GM23338 (cell line): ENCODE measurements around the gene GNPDA2. TPM values are rescaled to one million over a fixed set of nuclear protein-coding genes. Genes with fewer than 3 reads are reported as not detected.

Experiments used
- ATAC-seq: fragments of 200-7000 bp; cut with Tn5 transposase; 3 replicates; pipeline ENCODE4 v1.9.1; 2020
- DNase-seq: peaks from one replicate; pipeline ENCODE4 v3.0.0-alpha.2; 2015; ENCODE audit warnings: low spot score
- H2AFZ ChIP-seq: fragments of 200-600 bp; sonication (generic); 2 replicates; pipeline ENCODE4 v1.8.0; 2016; ENCODE audit warnings: antibody characterized with exemption, mild to moderate bottlenecking, moderate library complexity
- H3F3A ChIP-seq: fragments of 200-600 bp; sonication (generic); replicated peaks from 2 replicates; pipeline ENCODE4 v1.8.0; 2017; ENCODE audit warnings: antibody characterized with exemption, mixed run types, low read depth
- H3K27ac ChIP-seq: fragments of 200-600 bp; sonication (generic); 2 replicates; pipeline ENCODE4 v1.6.1; 2016; ENCODE audit warnings: low read depth
- H3K27me3 ChIP-seq: fragments of 200-600 bp; sonication (generic); 2 replicates; pipeline ENCODE4 v1.8.0; 2016; ENCODE audit warnings: mild to moderate bottlenecking, mixed run types, moderate library complexity; ENCODE audit not compliant: insufficient read depth
- H3K36me3 ChIP-seq: fragments of 200-600 bp; sonication (generic); 2 replicates; pipeline ENCODE4 v1.8.0; 2016; ENCODE audit warnings: mild to moderate bottlenecking; ENCODE audit not compliant: insufficient read depth
- H3K4me1 ChIP-seq: fragments of 200-600 bp; sonication (generic); 2 replicates; pipeline ENCODE4 v1.8.0; 2016; ENCODE audit warnings: mild to moderate bottlenecking, moderate library complexity; ENCODE audit not compliant: insufficient read depth
- H3K4me2 ChIP-seq: fragments of 200-600 bp; sonication (generic); 2 replicates; pipeline ENCODE4 v1.7.1; 2017; ENCODE audit warnings: mixed run types
- H3K4me3 ChIP-seq: fragments of 200-600 bp; sonication (generic); 2 replicates; pipeline ENCODE4 v1.6.1; 2016; ENCODE audit warnings: mixed run types
- H3K79me2 ChIP-seq: fragments of 200-600 bp; sonication (generic); replicated peaks from 2 replicates; pipeline ENCODE4 v1.8.0; 2017; ENCODE audit warnings: mild to moderate bottlenecking; ENCODE audit not compliant: insufficient read depth
- H3K9me2 ChIP-seq: fragments of 200-600 bp; sonication (generic); 2 replicates; pipeline ENCODE4 v1.8.0; 2017; ENCODE audit not compliant: insufficient read depth
- H4K20me1 ChIP-seq: fragments of 200-600 bp; sonication (generic); replicated peaks from 2 replicates; pipeline ENCODE4 v1.8.0; 2017; ENCODE audit warnings: mild to moderate bottlenecking; ENCODE audit not compliant: insufficient read depth
- H3K27ac Mint-ChIP-seq: 2 replicates; pipeline ENCODE4 v1.8.0; 2020; ENCODE audit warnings: inconsistent platforms, mild to moderate bottlenecking, moderate library complexity, mixed read lengths
- H3K27me3 Mint-ChIP-seq: 3 replicates; pipeline ENCODE4 v1.8.0; 2022; ENCODE audit warnings: low read depth, mild to moderate bottlenecking, moderate library complexity, mixed read lengths, inconsistent platforms; ENCODE audit not compliant: insufficient read depth, poor library complexity
- H3K36me3 Mint-ChIP-seq: 3 replicates; pipeline ENCODE4 v1.8.0; 2021; ENCODE audit warnings: low read depth, mild to moderate bottlenecking, inconsistent platforms, moderate library complexity, mixed read lengths
- H3K4me1 Mint-ChIP-seq: 3 replicates; pipeline ENCODE4 v1.8.0; 2020; ENCODE audit warnings: mild to moderate bottlenecking, inconsistent platforms, mixed read lengths
- H3K4me3 Mint-ChIP-seq: 3 replicates; pipeline ENCODE4 v1.8.0; 2021; ENCODE audit warnings: moderate library complexity, mild to moderate bottlenecking, inconsistent platforms, mixed read lengths
- H3K9me3 Mint-ChIP-seq: 3 replicates; pipeline ENCODE4 v1.8.0; 2020; ENCODE audit warnings: moderate library complexity, mild to moderate bottlenecking, inconsistent platforms, mixed read lengths
- CREB1 ChIP-seq: fragments of 250-450 bp; sonication (Bioruptor Pico); IDR thresholded peaks from 2 replicates; pipeline ENCODE4 v1.5.0; 2020; ENCODE audit warnings: low read depth, mild to moderate bottlenecking, moderate library complexity
- CTCF ChIP-seq, 2 experiments: fragments of 200-600 bp in 1 of 2; sonication (generic) in 1 of 2; conservative IDR thresholded peaks; 2 replicates each; pipeline versions ENCODE4 v1.5.1 to v1.6.1; 2016 to 2017; ENCODE audit warnings: antibody characterized with exemption in 2 of 2, low read depth in 2 of 2, mild to moderate bottlenecking in 2 of 2, moderate library complexity in 1 of 2
- EZH2 ChIP-seq: fragments of 200-600 bp; sonication (generic); IDR thresholded peaks from one replicate; pipeline ENCODE4 v1.8.0; 2017; ENCODE audit warnings: antibody characterized with exemption, mild to moderate bottlenecking, low read depth; ENCODE audit not compliant: unreplicated experiment
- EZH2phosphoT487 ChIP-seq: fragments of 200-600 bp; sonication (generic); IDR thresholded peaks from one replicate; pipeline ENCODE4 v1.8.1; 2018; ENCODE audit warnings: antibody characterized with exemption; ENCODE audit not compliant: unreplicated experiment
- JUNB ChIP-seq: IDR thresholded peaks from one replicate; pipeline ENCODE4 v1.6.1; 2016; ENCODE audit warnings: antibody characterized with exemption; ENCODE audit not compliant: unreplicated experiment
- NANOG ChIP-seq: IDR thresholded peaks from 2 replicates; pipeline ENCODE4 v1.6.1; 2016; ENCODE audit warnings: antibody characterized with exemption, borderline replicate concordance
- POLR2AphosphoS5 ChIP-seq: IDR thresholded peaks from 2 replicates; pipeline ENCODE4 v1.6.1; 2016; ENCODE audit warnings: antibody characterized with exemption, low read depth
- REST ChIP-seq: IDR thresholded peaks from one replicate; pipeline ENCODE4 v1.6.1; 2018; ENCODE audit warnings: antibody characterized with exemption; ENCODE audit not compliant: unreplicated experiment
- STAT1 ChIP-seq: IDR thresholded peaks from one replicate; pipeline ENCODE4 v1.6.1; 2016; ENCODE audit warnings: antibody characterized with exemption; ENCODE audit not compliant: unreplicated experiment
- ZNF114 ChIP-seq: fragments of 250-450 bp; sonication (Bioruptor Pico); IDR thresholded peaks from 2 replicates; pipeline ENCODE4 v1.5.0; 2020; ENCODE audit warnings: mild to moderate bottlenecking, moderate library complexity
- ZNF331 ChIP-seq: fragments of 250-450 bp; sonication (Bioruptor Pico); IDR thresholded peaks from 2 replicates; pipeline ENCODE4 v1.5.0; 2020; ENCODE audit warnings: low read depth, mild to moderate bottlenecking, moderate library complexity
- ZNF462 ChIP-seq: fragments of 250-450 bp; sonication (Bioruptor Pico); IDR thresholded peaks from 2 replicates; pipeline ENCODE4 v1.5.0; 2020; ENCODE audit warnings: mild to moderate bottlenecking, moderate library complexity
- polyA plus RNA-seq: library from polyadenylated mRNA; unstranded; fragments of >200 nt; fragmentation: Nextera tagmentation; extraction: Ambion mirVana; gene quantifications from 2 replicates; pipeline ENCODE4 v1.2.1, GENCODE V29; 2016
- total RNA-seq: library from RNA; depleted of rRNA; stranded (reverse); fragments of >200 nt; shearing (Covaris generic); gene quantifications from 2 replicates; pipeline ENCODE4 v1.2.3, GENCODE V29; 2014
- TF ChIP-seq, protein P1 (sequence below): IDR thresholded peaks from 2 replicates; pipeline ENCODE4 v1.6.1; 2016; ENCODE audit warnings: antibody characterized with exemption

Gene GNPDA2
- total and polyA plus RNA-seq, 2 experiments from 2014 or later, result 6.4 to 7.7 TPM

- H3K4me3 Mint-ChIP-seq, result no peak overlapping the region
- Histone ChIP-seq H3K27me3 (no peaks in the 10 kb centered on the region), H3K4me2 (no peak overlapping the region), H3K27ac (no peak overlapping the region), H3F3A (no peaks in the 10 kb centered on the region), H3K9me2 (no peaks in the 10 kb centered on the region), H3K4me1 (no peaks in the 10 kb centered on the region), H2AFZ (no peak overlapping the region), H4K20me1 (no peaks in the 10 kb centered on the region), H3K4me3 (no peak overlapping the region), H3K36me3 (peaks cover 8% of the 10 kb centered on the region; the same call in 1 of the 2 replicates), H3K79me2 (no peaks in the 10 kb centered on the region)
- no peak for TF ChIP-seq ZNF114
- TF ChIP-seq STAT1, result no peak
- TF ChIP-seq, protein P1, sequence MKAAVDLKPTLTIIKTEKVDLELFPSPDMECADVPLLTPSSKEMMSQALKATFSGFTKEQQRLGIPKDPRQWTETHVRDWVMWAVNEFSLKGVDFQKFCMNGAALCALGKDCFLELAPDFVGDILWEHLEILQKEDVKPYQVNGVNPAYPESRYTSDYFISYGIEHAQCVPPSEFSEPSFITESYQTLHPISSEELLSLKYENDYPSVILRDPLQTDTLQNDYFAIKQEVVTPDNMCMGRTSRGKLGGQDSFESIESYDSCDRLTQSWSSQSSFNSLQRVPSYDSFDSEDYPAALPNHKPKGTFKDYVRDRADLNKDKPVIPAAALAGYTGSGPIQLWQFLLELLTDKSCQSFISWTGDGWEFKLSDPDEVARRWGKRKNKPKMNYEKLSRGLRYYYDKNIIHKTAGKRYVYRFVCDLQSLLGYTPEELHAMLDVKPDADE, result no peak
- TF ChIP-seq ZNF331 (CRISPR knock-in tag), result no peak
- TF ChIP-seq NANOG, result no peak
- TF ChIP-seq CREB1 (CRISPR knock-in tag), result no peak
- no peak for TF ChIP-seq CTCF (conservative IDR thresholded peaks at IDR 0.05; ENCODE audit: low read depth in 2 of 2)
- TF ChIP-seq REST, result no peak
- no peak for TF ChIP-seq JUNB
- no peak for TF ChIP-seq EZH2phosphoT487
- no peak for TF ChIP-seq POLR2AphosphoS5
- TF ChIP-seq EZH2, result no peak
- TF ChIP-seq ZNF462 (CRISPR knock-in tag), result no peak
- peaks cover 46% of the 10 kb centered on the region; the same call in 2 of the 3 replicates for H3K36me3 Mint-ChIP-seq
- peaks cover 5% of the 10 kb centered on the region for H3K27me3 Mint-ChIP-seq
- H3K4me1 Mint-ChIP-seq, result peaks cover 5% of the 10 kb centered on the region
- ATAC-seq (no peak), DNase-seq (no peak)
- peak overlapping the region; percentile 67; the same call in 1 of the 2 replicates for H3K27ac Mint-ChIP-seq
- no peaks in the 10 kb centered on the region for H3K9me3 Mint-ChIP-seq
Observed at GRCh38 chr4:44701037-44701436, 25.3 kb downstream of the GNPDA2 start.
